Esophagus muscularis mucosa (tissue), 4 donors: ENCODE results near the gene DMRTC2. TPM values are rescaled to one million over a fixed set of nuclear protein-coding genes. Genes with fewer than 3 reads are reported as not detected.

Source experiments
- DNase-seq: peaks from one replicate; pipeline ENCODE4 v3.0.0-alpha.2; 2017; ENCODE audit errors: extremely low spot score
- H3K27ac ChIP-seq, 4 donors: fragments of 200-600 bp; sonication (generic); replicated peaks in 1 of 4; 1 replicate in 3 of 4; 2 replicates in 1 of 4; pipeline ENCODE4 v1.5.1; 2016 to 2019; ENCODE audit warnings: mild to moderate bottlenecking in 1 of 4
- H3K27me3 ChIP-seq, 4 donors: fragments of 200-600 bp; sonication (generic); one replicate each; pipeline versions ENCODE4 v1.5.1 to v1.6.0; 2016 to 2019
- H3K36me3 ChIP-seq, 4 donors: fragments of 200-600 bp; sonication (generic); one replicate each; pipeline ENCODE4 v1.5.1; 2016 to 2019
- H3K4me1 ChIP-seq, 4 donors: fragments of 200-600 bp; sonication (generic); one replicate each; pipeline ENCODE4 v1.5.1; 2016 to 2019
- H3K4me3 ChIP-seq, 4 donors: fragments of 200-600 bp; sonication (generic); 1 replicate in 2 of 4; 2 replicates in 2 of 4; pipeline ENCODE4 v1.5.1; 2016 to 2019; ENCODE audit warnings: mild to moderate bottlenecking in 4 of 4, moderate library complexity in 1 of 4
- H3K9me3 ChIP-seq, 4 donors: fragments of 200-600 bp; sonication (generic); 1 replicate in 3 of 4; 2 replicates in 1 of 4; pipeline ENCODE4 v1.5.1; 2016 to 2019
- CTCF ChIP-seq, 3 experiments: fragments of 200-600 bp in 2 of 3; fragments of 450-650 bp in 1 of 3; sonication (generic) in 2 of 3; IDR thresholded peaks; one replicate each; pipeline ENCODE4 v1.5.1; 2017 to 2019; ENCODE audit warnings: antibody characterized with exemption in 3 of 3, mild to moderate bottlenecking in 2 of 3, moderate library complexity in 1 of 3
- EP300 ChIP-seq: sonication (generic); formaldehyde crosslinking; IDR thresholded peaks from one replicate; pipeline ENCODE4 v1.6.1; 2017; ENCODE audit warnings: antibody characterized with exemption
- POLR2A ChIP-seq: fragments of 450-650 bp; IDR thresholded peaks from one replicate; pipeline ENCODE4 v1.6.1; 2017; ENCODE audit warnings: antibody characterized with exemption, moderate library complexity, mild to moderate bottlenecking, low read depth
- POLR2AphosphoS5 ChIP-seq, 2 donors: sonication (generic); formaldehyde crosslinking; IDR thresholded peaks; one replicate each; pipeline ENCODE4 v1.6.1; 2017; ENCODE audit warnings: antibody characterized with exemption in 2 of 2
- WGBS: methylation state at CpG from one replicate; pipeline ENCODE4 v1.1.5; 2018; 5-methylcytosine and 5-hydroxymethylcytosine counted together
- intact Hi-C: fragments of 100-400 bp; cut with DNase I; formaldehyde crosslinking; loops from one replicate; pipeline ENCODE4 v1.15.1; 2023
- total RNA-seq, 4 donors: library from RNA; depleted of rRNA; stranded (reverse); fragments of >200 nt; gene quantifications; one replicate each; pipeline versions ENCODE4 v1.1.0 to v1.2.1, GENCODE V29; 2016

DMRTC2 gene
- total RNA-seq, 4 donors from 2014 or later = not detected

- H3K4me1 ChIP-seq = peaks cover 0 to 7% (median 6%) of the 10 kb centered on the region in 4 donors
- DNase-seq = no peak
- H3K36me3 ChIP-seq = no peaks in the 10 kb centered on the region
- no peak overlapping the region for H3K4me3 ChIP-seq
- H3K9me3 ChIP-seq = no peaks in the 10 kb centered on the region
- H3K27me3 ChIP-seq = no peaks in the 10 kb centered on the region
- 50% methylated on average over 2 of the region's 2 CpGs for WGBS
- TF ChIP-seq CTCF (IDR thresholded peaks at IDR 0.05) = no peak
- no peak for TF ChIP-seq POLR2AphosphoS5 (IDR thresholded peaks at IDR 0.05)
- no peak for TF ChIP-seq EP300
- TF ChIP-seq POLR2A = no peak
- intact Hi-C loops = no loop called here
- H3K27ac ChIP-seq = peak overlapping the region in 1 of 4 donors; percentile 6
Measured at GRCh38 chr19:41801792-41802211, 43.0 kb upstream of the DMRTC2 start.

GRCh38 chr19:41802770-41803169, 42.1 kb upstream of the DMRTC2 start:
- WGBS = 86% methylated on average over 2 of the region's 2 CpGs
- no peak overlapping the region for H3K4me3 ChIP-seq
- intact Hi-C loops = no loop called here
- H3K36me3 ChIP-seq = no peaks in the 10 kb centered on the region
- H3K27me3 ChIP-seq = peaks cover 0 to 7% (median 0%) of the 10 kb centered on the region in 4 donors
- H3K4me1 ChIP-seq = peaks cover 0 to 7% (median 6%) of the 10 kb centered on the region in 4 donors
- no peak for DNase-seq
- no peaks in the 10 kb centered on the region for H3K9me3 ChIP-seq
- TF ChIP-seq POLR2AphosphoS5 (IDR thresholded peaks at IDR 0.05) = no peak
- TF ChIP-seq CTCF (IDR thresholded peaks at IDR 0.05) = no peak
- TF ChIP-seq EP300 = no peak
- TF ChIP-seq POLR2A = no peak
- H3K27ac ChIP-seq = no peak overlapping the region

- H3K4me3 ChIP-seq = no peak overlapping the region
- TF ChIP-seq POLR2A = no peak
- no peak for TF ChIP-seq EP300
- TF ChIP-seq POLR2AphosphoS5 (IDR thresholded peaks at IDR 0.05) = no peak
- no peak for TF ChIP-seq CTCF (IDR thresholded peaks at IDR 0.05)
- DNase-seq = no peak
- H3K36me3 ChIP-seq = no peaks in the 10 kb centered on the region
- H3K27ac ChIP-seq = no peak overlapping the region
- no peaks in the 10 kb centered on the region for H3K9me3 ChIP-seq
- intact Hi-C loops = no loop called here
- peaks cover 0 to 17% (median 0%) of the 10 kb centered on the region in 4 donors for H3K27me3 ChIP-seq
- WGBS = 70% methylated on average over 3 of the region's 3 CpGs
- H3K4me1 ChIP-seq = peaks cover 0 to 2% (median under 1%) of the 10 kb centered on the region in 4 donors
Measured at GRCh38 chr19:41804336-41804735, 40.5 kb upstream of the DMRTC2 start.

- no peak overlapping the region for H3K27ac ChIP-seq
- intact Hi-C loops = no loop called here
- no peak for DNase-seq
- H3K4me3 ChIP-seq = no peak overlapping the region
- H3K27me3 ChIP-seq = peaks cover 0 to 44% (median 0%) of the 10 kb centered on the region in 4 donors
- H3K4me1 ChIP-seq = peaks cover 0 to 7% (median 0%) of the 10 kb centered on the region in 4 donors
- TF ChIP-seq POLR2A = no peak
- TF ChIP-seq CTCF (IDR thresholded peaks at IDR 0.05) = no peak
- no peak for TF ChIP-seq EP300
- WGBS = 88% methylated on average over 3 of the region's 3 CpGs
- H3K36me3 ChIP-seq = no peaks in the 10 kb centered on the region
- no peaks in the 10 kb centered on the region for H3K9me3 ChIP-seq
Measured at GRCh38 chr19:41807176-41807575, 37.7 kb upstream of the DMRTC2 start.
